HG03558 (cell line): Measurements from ENCODE around the gene CXXC5.

Experiments
- ATAC-seq: cut with Tn5 transposase; IDR thresholded peaks from one replicate; pipeline ENCODE4 v1.9.1; 2021; ENCODE audit warnings: moderate number of reproducible peaks; ENCODE audit not compliant: unreplicated experiment; ENCODE audit errors: extremely low read depth

Gene CXXC5

GRCh38 chr5:139689631-139690063 lies 41.5 kb downstream of the CXXC5 start:
- no peak for ATAC-seq

GRCh38 chr5:139690064-139690802 lies 42.1 kb downstream of the CXXC5 start:
- no peak for ATAC-seq

- ATAC-seq, result no peak
These were observed 42.9 kb downstream of the CXXC5 start for GRCh38 chr5:139690803-139691629.

- ATAC-seq, result no peak
These were observed 44.0 kb downstream of the CXXC5 start for GRCh38 chr5:139692148-139692547.

GRCh38 chr5:139692679-139693308 lies 44.6 kb downstream of the CXXC5 start:
- ATAC-seq, result no peak

GRCh38 chr5:139693676-139694364 lies 45.7 kb downstream of the CXXC5 start:
- ATAC-seq, result no peak

- no peak for ATAC-seq
These were observed 46.5 kb downstream of the CXXC5 start for GRCh38 chr5:139694556-139695177.

GRCh38 chr5:139695178-139695573 lies 47.0 kb downstream of the CXXC5 start:
- ATAC-seq, result no peak

- ATAC-seq, result no peak
These were observed 48.2 kb downstream of the CXXC5 start for GRCh38 chr5:139696167-139696893.

GRCh38 chr5:139696894-139697658 lies 48.9 kb downstream of the CXXC5 start:
- no peak for ATAC-seq

- ATAC-seq, result no peak
These were observed 50.5 kb downstream of the CXXC5 start for GRCh38 chr5:139698490-139699146.

- no peak for ATAC-seq
These were observed 51.2 kb downstream of the CXXC5 start for GRCh38 chr5:139699351-139699750.

GRCh38 chr5:139700711-139701055 lies 52.5 kb downstream of the CXXC5 start:
- no peak for ATAC-seq

GRCh38 chr5:139701056-139701741 lies 53.0 kb downstream of the CXXC5 start:
- no peak for ATAC-seq

- no peak for ATAC-seq
These were observed 54.4 kb downstream of the CXXC5 start for GRCh38 chr5:139702548-139702947.

GRCh38 chr5:139704748-139705147 lies 56.6 kb downstream of the CXXC5 start:
- no peak for ATAC-seq

GRCh38 chr5:139705191-139705590 lies 57.0 kb downstream of the CXXC5 start:
- no peak for ATAC-seq
